Central memory CD8-positive, alpha-beta T cell (primary cell): ENCODE data around the gene FRMD4A.

Experiments
- ATAC-seq: fragments of 150-1000 bp; cut with Tn5 transposase; replicated peaks from 2 replicates; pipeline ENCODE4 v1.10.0; 2022; ENCODE audit warnings: mild to moderate bottlenecking, moderate FRiP score, moderate number of reproducible peaks; ENCODE audit not compliant: poor library complexity, severe bottlenecking; ENCODE audit errors: extremely low read depth
- DNase-seq, 2 donors: peaks; one replicate each; pipeline ENCODE4 v3.0.0; 2021; ENCODE audit warnings: low spot score in 2 of 2
- H3K27ac Mint-ChIP-seq: one replicate; pipeline ENCODE4 v1.8.0; 2022; ENCODE audit warnings: low read depth, mild to moderate bottlenecking, moderate library complexity, mixed read lengths
- H3K27me3 Mint-ChIP-seq: one replicate; pipeline ENCODE4 v1.8.0; 2022; ENCODE audit warnings: mixed read lengths
- H3K36me3 Mint-ChIP-seq: one replicate; pipeline ENCODE4 v1.8.0; 2022; ENCODE audit warnings: mild to moderate bottlenecking, moderate library complexity, mixed read lengths; ENCODE audit not compliant: insufficient read depth
- H3K4me1 Mint-ChIP-seq: one replicate; pipeline ENCODE4 v1.8.0; 2022; ENCODE audit warnings: mixed read lengths
- H3K4me3 Mint-ChIP-seq: one replicate; pipeline ENCODE4 v1.8.0; 2022; ENCODE audit warnings: mild to moderate bottlenecking, moderate library complexity, mixed read lengths
- H3K9me3 Mint-ChIP-seq: one replicate; pipeline ENCODE4 v1.8.0; 2022; ENCODE audit warnings: mixed read lengths

The FRMD4A gene

GRCh38 chr10:13810568-13810967 is 520.2 kb downstream of the FRMD4A start:
- no peak for ATAC-seq
- H3K4me1 Mint-ChIP-seq: no peaks in the 10 kb centered on the region
- no peak overlapping the region for H3K4me3 Mint-ChIP-seq

GRCh38 chr10:13809427-13809826 is 521.3 kb downstream of the FRMD4A start:
- Mint-ChIP-seq H3K9me3 (no peaks in the 10 kb centered on the region), H3K36me3 (no peaks in the 10 kb centered on the region), H3K4me1 (no peaks in the 10 kb centered on the region), H3K27me3 (no peaks in the 10 kb centered on the region), H3K4me3 (no peak overlapping the region), H3K27ac (no peak overlapping the region)
- DNase-seq: no peak
- no peak for ATAC-seq

More at GRCh38 chr10:13810568-13810967, 520.2 kb downstream of the FRMD4A start:
- Mint-ChIP-seq H3K27me3 (no peaks in the 10 kb centered on the region), H3K36me3 (no peaks in the 10 kb centered on the region), H3K27ac (no peak overlapping the region), H3K9me3 (no peaks in the 10 kb centered on the region)
- no peak for DNase-seq

DNA sequence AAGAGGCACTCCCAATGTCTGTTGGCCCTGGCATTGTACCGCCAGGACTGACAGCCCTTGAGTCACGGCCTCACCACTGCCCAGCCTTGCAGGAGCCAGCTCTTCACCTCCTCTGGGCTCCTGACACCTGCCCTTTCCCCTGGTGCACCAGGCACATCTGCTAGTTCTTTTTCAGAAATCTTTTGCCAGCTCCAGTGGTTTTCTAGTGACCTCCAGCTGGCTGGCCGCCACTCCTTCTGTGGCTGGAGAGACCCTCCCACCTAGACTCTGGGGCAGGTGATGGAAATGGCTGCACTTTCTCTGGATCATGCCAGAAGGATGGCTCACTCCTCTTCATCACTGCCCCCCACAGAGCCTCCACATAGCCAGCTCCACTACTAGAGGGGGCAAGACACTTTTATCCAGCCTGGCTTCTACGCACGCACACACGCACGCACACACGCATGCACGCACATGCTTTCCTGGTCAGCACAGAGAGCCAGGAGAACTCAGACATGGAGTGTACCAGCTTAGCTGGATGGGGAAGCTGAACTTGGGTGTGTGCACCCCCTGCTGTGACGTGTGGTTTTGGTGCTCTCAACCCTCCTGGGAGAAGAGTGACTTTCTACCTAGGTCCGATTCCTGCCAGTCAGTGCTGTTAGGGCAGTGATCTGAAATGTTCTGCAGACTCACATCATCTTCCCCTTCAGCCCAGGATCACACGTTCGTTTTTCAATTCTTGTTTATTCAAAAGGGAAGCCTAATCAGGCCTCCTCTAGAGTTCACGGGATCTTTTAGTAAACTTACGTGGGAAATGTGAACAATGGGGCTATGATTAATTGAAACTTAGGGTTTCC is 522.0 kb downstream of the FRMD4A start:
- H3K4me3 Mint-ChIP-seq: no peak overlapping the region
- H3K9me3 Mint-ChIP-seq: no peaks in the 10 kb centered on the region
- ATAC-seq (no peak), DNase-seq (no peak)
- H3K27ac Mint-ChIP-seq: no peak overlapping the region
- H3K36me3 Mint-ChIP-seq: no peaks in the 10 kb centered on the region
- H3K27me3 Mint-ChIP-seq: no peaks in the 10 kb centered on the region
- no peaks in the 10 kb centered on the region for H3K4me1 Mint-ChIP-seq

DNA sequence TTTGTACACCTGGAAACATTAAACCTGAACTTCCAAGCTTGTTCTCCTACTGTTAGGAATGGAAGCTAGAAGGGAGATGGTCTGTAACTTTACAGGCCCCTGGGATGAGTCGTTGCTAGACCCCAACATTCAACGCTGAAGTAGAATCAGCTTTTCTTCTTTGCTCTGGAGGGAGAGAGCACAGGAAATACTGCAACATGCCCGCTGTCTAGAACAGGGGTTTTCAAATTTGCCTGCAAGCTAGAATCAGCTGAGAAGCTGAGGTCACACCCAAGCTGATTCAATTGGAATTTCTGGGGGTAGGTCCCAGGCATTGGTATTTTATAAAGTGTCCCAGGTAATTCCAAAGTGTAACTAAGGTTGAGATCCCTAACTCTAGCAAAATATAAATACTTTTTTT is 524.3 kb downstream of the FRMD4A start:
- H3K36me3 Mint-ChIP-seq: no peaks in the 10 kb centered on the region
- H3K27ac Mint-ChIP-seq: no peak overlapping the region
- no peaks in the 10 kb centered on the region for H3K4me1 Mint-ChIP-seq
- H3K9me3 Mint-ChIP-seq: no peaks in the 10 kb centered on the region
- ATAC-seq: no peak
- DNase-seq: no peak
- H3K27me3 Mint-ChIP-seq: no peaks in the 10 kb centered on the region
- H3K4me3 Mint-ChIP-seq: no peak overlapping the region

GRCh38 chr10:13803566-13804554 is 526.9 kb downstream of the FRMD4A start:
- H3K4me1 Mint-ChIP-seq: peaks cover 9% of the 10 kb centered on the region
- DNase-seq (no peak), ATAC-seq (no peak)
- no peaks in the 10 kb centered on the region for H3K36me3 Mint-ChIP-seq
- no peaks in the 10 kb centered on the region for H3K9me3 Mint-ChIP-seq
- H3K27me3 Mint-ChIP-seq: no peaks in the 10 kb centered on the region
- H3K4me3 Mint-ChIP-seq: no peak overlapping the region
- H3K27ac Mint-ChIP-seq: no peak overlapping the region

GRCh38 chr10:13801907-13802288 is 528.8 kb downstream of the FRMD4A start:
- Mint-ChIP-seq H3K27me3 (no peaks in the 10 kb centered on the region), H3K9me3 (no peaks in the 10 kb centered on the region), H3K27ac (no peak overlapping the region), H3K4me1 (peaks cover 11% of the 10 kb centered on the region), H3K4me3 (no peak overlapping the region), H3K36me3 (no peaks in the 10 kb centered on the region)
- DNase-seq (no peak), ATAC-seq (no peak)

DNA sequence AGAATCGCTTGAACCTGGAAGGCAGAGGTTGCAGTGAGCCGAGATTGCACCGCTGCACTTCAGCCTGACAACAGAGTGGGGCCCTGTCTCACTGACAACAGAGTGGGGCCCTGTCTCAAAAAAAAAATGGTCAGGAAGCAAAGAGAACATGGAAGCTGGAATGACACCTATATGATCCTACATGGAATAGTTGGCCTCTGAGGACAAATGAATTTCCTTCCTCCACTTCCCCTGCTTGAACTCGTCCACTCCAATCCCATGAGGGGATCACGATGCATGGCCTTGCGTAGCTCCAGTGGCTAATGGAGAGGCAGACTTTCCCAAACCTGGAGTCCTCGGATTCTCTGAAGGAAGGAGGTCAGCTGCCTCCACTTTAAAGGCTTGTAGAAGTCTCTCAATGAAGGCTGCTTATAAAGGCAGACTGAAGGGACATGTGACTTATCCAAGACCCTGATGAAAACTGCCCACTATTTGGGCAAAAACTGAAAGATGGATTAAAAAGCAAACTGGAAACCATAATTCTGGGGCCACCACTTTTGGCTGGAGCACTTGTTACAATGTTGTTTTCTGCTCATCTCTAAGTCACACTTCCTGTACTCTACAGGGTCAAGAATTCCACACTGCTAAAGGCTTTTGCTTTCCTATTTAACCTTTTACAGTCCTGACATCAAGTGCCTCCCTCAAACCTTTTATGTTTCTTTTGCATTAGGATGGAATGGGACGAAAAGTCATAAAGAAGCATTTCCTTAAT is 529.4 kb downstream of the FRMD4A start:
- no peak for ATAC-seq
- H3K9me3 Mint-ChIP-seq: no peaks in the 10 kb centered on the region
- H3K36me3 Mint-ChIP-seq: no peaks in the 10 kb centered on the region
- peaks cover 13% of the 10 kb centered on the region for H3K4me1 Mint-ChIP-seq
- no peak overlapping the region for H3K27ac Mint-ChIP-seq
- DNase-seq: no peak
- H3K4me3 Mint-ChIP-seq: no peak overlapping the region
- H3K27me3 Mint-ChIP-seq: no peaks in the 10 kb centered on the region

DNA sequence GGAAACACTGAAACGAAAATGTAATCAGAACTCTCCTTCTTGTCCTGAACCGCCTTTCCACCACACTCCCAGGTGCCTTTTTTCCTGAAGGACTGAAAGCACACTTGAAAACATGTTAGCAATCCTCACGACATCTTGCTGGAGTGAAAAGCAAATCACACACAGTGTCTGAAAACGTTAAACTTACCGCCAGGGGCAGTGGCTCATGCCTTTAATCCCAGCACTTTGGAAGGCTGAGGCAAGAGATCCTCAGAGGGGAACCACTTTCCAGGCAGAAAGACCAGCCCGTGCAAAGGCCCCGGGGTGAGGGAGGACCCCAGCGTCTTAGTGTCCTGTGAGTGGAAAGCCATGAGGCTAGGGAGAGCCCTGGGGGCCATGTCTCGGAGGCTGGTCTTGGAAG is 533.6 kb downstream of the FRMD4A start:
- H3K9me3 Mint-ChIP-seq: no peaks in the 10 kb centered on the region
- ATAC-seq: no peak
- peaks cover 3% of the 10 kb centered on the region for H3K36me3 Mint-ChIP-seq
- H3K27ac Mint-ChIP-seq: no peak overlapping the region
- DNase-seq: no peak
- no peak overlapping the region for H3K4me3 Mint-ChIP-seq
- H3K27me3 Mint-ChIP-seq: no peaks in the 10 kb centered on the region
- H3K4me1 Mint-ChIP-seq: peaks cover 41% of the 10 kb centered on the region

DNA sequence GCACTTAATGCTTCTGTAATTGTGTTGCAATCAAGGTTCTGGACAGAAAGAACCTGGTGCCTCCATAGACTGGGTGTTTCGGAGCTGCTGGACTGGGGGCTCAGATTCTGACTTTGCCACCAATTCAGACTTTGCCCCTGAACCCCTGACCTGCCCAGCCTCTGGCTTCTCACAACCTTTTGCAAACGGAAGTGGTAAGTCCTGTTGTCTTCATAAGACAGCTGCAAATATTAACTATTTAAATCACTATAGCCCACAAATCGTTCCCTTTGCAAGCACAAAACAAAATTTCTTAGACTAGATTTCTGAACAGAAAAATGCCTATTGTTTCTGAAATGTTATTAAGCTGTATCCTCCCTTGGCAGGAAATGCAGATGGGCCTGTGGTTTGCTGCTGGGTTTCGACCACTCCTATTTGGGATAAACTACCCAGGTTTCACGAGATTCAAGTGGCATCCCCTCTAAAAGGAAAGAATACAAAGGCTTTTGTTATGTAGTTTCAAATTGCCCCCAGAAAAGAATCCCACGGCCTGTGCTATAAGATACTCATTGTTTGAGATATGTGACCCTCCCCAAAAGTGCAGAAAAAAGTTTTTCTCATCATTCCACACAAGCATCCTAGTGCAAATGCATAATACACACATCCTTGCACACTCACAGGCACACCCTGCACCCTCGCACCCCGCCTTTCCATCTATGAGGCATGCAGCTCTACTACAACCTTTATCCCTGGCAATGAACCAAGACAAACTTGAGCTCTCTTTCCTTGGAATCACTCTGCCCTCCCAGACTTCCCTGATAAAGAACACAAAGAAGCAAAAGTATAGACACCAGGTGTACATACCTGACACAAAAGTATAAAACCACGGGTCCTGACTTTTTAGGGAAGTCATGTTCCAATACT is 534.8 kb downstream of the FRMD4A start:
- H3K4me1 Mint-ChIP-seq: peaks cover 41% of the 10 kb centered on the region
- DNase-seq (no peak), ATAC-seq (peak; percentile 55)
- peak overlapping the region; percentile 29 for H3K4me3 Mint-ChIP-seq
- H3K27ac Mint-ChIP-seq: peak overlapping the region; percentile 36
- H3K36me3 Mint-ChIP-seq: peaks cover 5% of the 10 kb centered on the region
- no peaks in the 10 kb centered on the region for H3K9me3 Mint-ChIP-seq
- no peaks in the 10 kb centered on the region for H3K27me3 Mint-ChIP-seq

DNA sequence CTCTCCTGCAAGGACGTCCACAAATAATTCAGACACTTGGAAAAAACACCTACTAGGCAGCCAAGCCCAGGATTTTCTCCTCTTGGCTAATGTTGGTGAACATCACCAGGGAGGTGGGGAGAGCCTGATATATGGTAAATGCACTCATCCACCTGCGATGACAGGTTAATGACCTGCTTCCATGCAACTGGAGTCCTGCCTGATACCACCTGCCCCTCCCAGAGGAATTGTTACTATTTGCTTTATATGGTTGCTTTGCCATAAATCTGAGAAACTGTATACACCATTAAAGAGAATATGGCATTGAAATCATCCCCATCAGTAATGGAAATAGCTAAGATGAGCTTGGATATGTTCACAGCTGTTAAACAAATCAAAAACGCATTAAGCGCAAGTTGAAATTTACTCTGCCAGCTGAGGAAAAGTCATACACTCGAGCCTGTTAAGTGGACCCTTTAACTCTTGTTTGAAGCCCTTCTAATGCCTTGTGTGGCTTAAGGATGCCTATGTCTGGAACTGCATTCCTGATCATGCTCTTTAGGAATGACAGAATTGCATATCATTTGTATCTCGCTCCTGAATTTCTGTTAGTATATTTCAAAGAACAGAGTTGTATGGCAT is 535.6 kb downstream of the FRMD4A start:
- Mint-ChIP-seq H3K4me1 (peaks cover 41% of the 10 kb centered on the region), H3K36me3 (peaks cover 5% of the 10 kb centered on the region), H3K27ac (peak overlapping the region; percentile 36), H3K9me3 (no peaks in the 10 kb centered on the region), H3K27me3 (no peaks in the 10 kb centered on the region), H3K4me3 (peak overlapping the region; percentile 29)
- ATAC-seq (no peak), DNase-seq (no peak)

DNA sequence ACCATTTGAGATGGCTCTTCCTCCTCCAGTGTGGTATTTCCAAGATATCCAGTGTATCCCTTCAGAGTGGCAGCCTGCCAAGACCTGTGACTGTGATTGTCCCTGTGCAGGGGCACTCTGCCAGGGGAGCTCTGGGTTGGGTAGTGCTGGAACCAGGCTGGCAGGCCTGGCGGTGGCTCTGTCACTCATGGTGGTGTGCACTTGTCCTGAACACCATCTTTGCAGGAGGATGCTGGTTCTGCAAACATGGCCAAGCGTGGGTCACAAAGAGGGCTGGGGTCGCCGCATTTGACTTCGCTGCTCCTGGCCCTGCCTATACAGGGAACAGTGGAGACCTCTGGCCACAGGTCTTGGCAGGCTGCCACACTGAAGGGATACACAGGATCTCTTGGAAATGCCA is 538.7 kb downstream of the FRMD4A start:
- Mint-ChIP-seq H3K4me1 (peaks cover 32% of the 10 kb centered on the region), H3K27ac (no peak overlapping the region), H3K27me3 (no peaks in the 10 kb centered on the region), H3K9me3 (no peaks in the 10 kb centered on the region), H3K36me3 (peaks cover 7% of the 10 kb centered on the region), H3K4me3 (no peak overlapping the region)
- no peak for DNase-seq
- no peak for ATAC-seq
